Measurements from ENCODE around the gene KMO. TPM values are rescaled to one million over a fixed set of nuclear protein-coding genes. Genes with fewer than 3 reads are reported as not detected.

The KMO gene
- polyA plus RNA-seq, 3 donors: 0.05 to 1.0 (median 0.61) TPM

- no peak overlapping the region for H3K27ac ChIP-seq (ENCODE audit: low read depth, low read length)
- 10 to 16% (median 12%) methylated on average over 11 of the region's 11 CpGs for WGBS, 3 donors
Measured at GRCh38 chr1:241638909-241639622, 106.9 kb downstream of the KMO start.

GRCh38 chr1:241639623-241640148, 107.5 kb downstream of the KMO start:
- WGBS, 3 donors: 0 to 1% (median 0%) methylated on average over 25 to 42 of the region's 42 CpGs
- no peak overlapping the region for H3K27ac ChIP-seq (ENCODE audit: low read depth, low read length)

GRCh38 chr1:241640149-241640866, 108.1 kb downstream of the KMO start, which contains the start of the genes CHML and OPN3:
CHML (minus strand) TSS chr1:241640369; CDS start chr1:241635766, 4,603 bp downstream.
OPN3 (minus strand) TSS chr1:241640369; CDS start chr1:241640254, 115 bp downstream.
- WGBS, 3 donors: 5% methylated on average over 45 to 80 of the region's 81 CpGs
- H3K27ac ChIP-seq (ENCODE audit: low read depth, low read length): no peak within 1 kb of the TSS

GRCh38 chr1:241640867-241641622, 108.9 kb downstream of the KMO start:
- WGBS, 3 donors: 79 to 87% (median 85%) methylated on average over 9 of the region's 9 CpGs
- no peak overlapping the region for H3K27ac ChIP-seq (ENCODE audit: low read depth, low read length)

GRCh38 chr1:241641773-241642592, 109.8 kb downstream of the KMO start:
- WGBS, 3 donors: 63 to 77% (median 76%) methylated on average over 12 of the region's 12 CpGs
- H3K27ac ChIP-seq (ENCODE audit: low read depth, low read length): no peak overlapping the region

- no peak overlapping the region for H3K27ac ChIP-seq (ENCODE audit: low read depth, low read length)
- 90 to 97% (median 95%) methylated on average over 1 of the region's 1 CpG for WGBS, 3 donors
Measured at GRCh38 chr1:241642593-241642944, 110.4 kb downstream of the KMO start.

- WGBS, 3 donors: 95 to 100% (median 98%) methylated on average over 2 of the region's 2 CpGs
- H3K27ac ChIP-seq (ENCODE audit: low read depth, low read length): no peak overlapping the region
Measured at GRCh38 chr1:241644259-241644658, 112.1 kb downstream of the KMO start.

GRCh38 chr1:241645199-241645598, 113.0 kb downstream of the KMO start:
- 71 to 74% (median 73%) methylated on average over 4 of the region's 4 CpGs for WGBS, 3 donors
- no peak overlapping the region for H3K27ac ChIP-seq (ENCODE audit: low read depth, low read length)

Other genes starting within 250 kb of the KMO start
- gene RGS7, start 175.2 kb upstream of the KMO start, polyA plus RNA-seq: under 1 TPM in 2 of 3 donors, not detected in 1; 0.13 to 0.28 TPM
- gene FH, start 12.6 kb upstream of the KMO start, polyA plus RNA-seq: 10 to 100 TPM; 27.8 to 66.5 (median 39.0) TPM
- gene CHML, start 108.0 kb downstream of the KMO start, polyA plus RNA-seq: 1 to 10 TPM in 2 of 3 donors, under 1 TPM in 1; 0.79 to 1.9 (median 1.3) TPM
- gene OPN3, start 108.0 kb downstream of the KMO start, polyA plus RNA-seq: 1 to 10 TPM; 4.8 to 9.1 (median 5.1) TPM
- gene WDR64, start 119.9 kb downstream of the KMO start, polyA plus RNA-seq: not detected

Measured in adipose tissue (tissue), 3 donors.